Esophagus squamous epithelium (tissue), 5 donors: ENCODE results near the gene CD302. TPM values are rescaled to one million over a fixed set of nuclear protein-coding genes. Genes with fewer than 3 reads are reported as not detected.
"Not testable (repeated sequence)": the region's sequence is repeated elsewhere in the genome, so short reads cannot be mapped to it uniquely, and the experiment has no call there.

Experiments
- DNase-seq: peaks from one replicate; lab custom pipeline; 2025; lab: John Stamatoyannopoulos, UW
- H3K27ac ChIP-seq, 4 donors: fragments of 200-600 bp; sonication (generic); one replicate each; pipeline ENCODE4 v1.5.1; 2016 to 2019; ENCODE audit warnings: mild to moderate bottlenecking in 1 of 4
- H3K27me3 ChIP-seq, 4 donors: fragments of 200-600 bp; sonication (generic); 1 replicate in 3 of 4; 2 replicates in 1 of 4; pipeline versions ENCODE4 v1.5.1 to v1.6.0; 2017 to 2021; ENCODE audit warnings: antibody characterized with exemption in 1 of 4
- H3K36me3 ChIP-seq, 3 donors: fragments of 200-600 bp; sonication (generic); one replicate each; pipeline ENCODE4 v1.5.1; 2016 to 2019
- H3K4me1 ChIP-seq, 3 donors: fragments of 200-600 bp; sonication (generic); one replicate each; pipeline ENCODE4 v1.5.1; 2017 to 2019
- H3K4me3 ChIP-seq, 4 donors: fragments of 200-600 bp; sonication (generic); 1 replicate in 3 of 4; 2 replicates in 1 of 4; pipeline ENCODE4 v1.5.1; 2016 to 2019; ENCODE audit warnings: mild to moderate bottlenecking in 2 of 4, moderate library complexity in 1 of 4
- H3K9me3 ChIP-seq, 3 donors: fragments of 200-600 bp; sonication (generic); one replicate each; pipeline ENCODE4 v1.5.1; 2016 to 2019
- POLR2A ChIP-seq, 4 donors: fragments of 450-650 bp; IDR thresholded peaks; one replicate each; pipeline ENCODE4 v1.6.1; 2017; ENCODE audit warnings: antibody characterized with exemption in 4 of 4, mild to moderate bottlenecking in 4 of 4, moderate library complexity in 3 of 4
- WGBS, 2 donors: methylation state at CpG; one replicate each; pipeline ENCODE4 v1.1.5; 2018; 5-methylcytosine and 5-hydroxymethylcytosine counted together
- intact Hi-C: fragments of 100-400 bp; cut with DNase I; formaldehyde crosslinking; loops from one replicate; pipeline ENCODE4 v1.15.0; 2022
- total RNA-seq, 4 donors: library from RNA; depleted of rRNA; stranded (reverse); fragments of >200 nt; gene quantifications; one replicate each; pipeline ENCODE4 v1.1.0, GENCODE V29; 2016
- TF ChIP-seq, protein P1 (sequence below), 6 experiments: fragments of 450-650 bp in 4 of 6; fragments of 200-600 bp in 2 of 6; sonication (generic) in 2 of 6; IDR thresholded peaks; one replicate each; pipeline ENCODE4 v1.5.1; 2016 to 2019; ENCODE audit warnings: antibody characterized with exemption in 6 of 6, mild to moderate bottlenecking in 4 of 6, moderate library complexity in 4 of 6
- donor health status: DM: yes; HTN: yes; CAD: no.

The CD302 gene
- total RNA-seq, 4 donors from 2014 or later: 3.2 to 46.0 (median 11.7) TPM

DNA sequence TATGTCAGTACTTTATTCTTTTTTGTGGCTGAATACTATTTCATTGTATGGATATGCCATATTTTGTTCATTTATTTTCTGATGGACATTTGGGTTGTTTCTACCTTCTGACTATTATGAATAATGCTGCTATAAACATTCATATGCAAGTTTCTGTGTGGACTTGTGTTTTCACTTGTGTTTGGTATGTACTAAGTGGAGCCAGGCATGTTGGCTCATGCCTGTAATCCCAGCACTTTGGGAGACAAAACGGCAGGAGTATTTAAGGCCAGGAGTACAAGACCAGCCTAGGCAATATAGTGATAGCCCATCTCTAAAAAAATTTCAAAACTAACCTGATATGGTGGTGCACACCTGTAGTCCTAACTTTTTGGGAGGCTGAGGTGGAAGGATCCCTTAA lies 62.4 kb downstream of the CD302 start:
- Histone ChIP-seq H3K27ac (no peak overlapping the region), H3K36me3 (peaks cover 0 to 96% (median 33%) of the 10 kb centered on the region in 3 donors), H3K4me3 (no peak overlapping the region), H3K4me1 (peaks cover 0 to 38% (median 9%) of the 10 kb centered on the region in 3 donors), H3K9me3 (no peaks in the 10 kb centered on the region), H3K27me3 (no peaks in the 10 kb centered on the region)
- no peak for DNase-seq
- WGBS, 2 donors: 50 to 64% methylated on average over 1 of the region's 1 CpG
- intact Hi-C loops: no loop called here
- no peak for TF ChIP-seq POLR2A (IDR thresholded peaks at IDR 0.05)
- TF ChIP-seq, protein P1, sequence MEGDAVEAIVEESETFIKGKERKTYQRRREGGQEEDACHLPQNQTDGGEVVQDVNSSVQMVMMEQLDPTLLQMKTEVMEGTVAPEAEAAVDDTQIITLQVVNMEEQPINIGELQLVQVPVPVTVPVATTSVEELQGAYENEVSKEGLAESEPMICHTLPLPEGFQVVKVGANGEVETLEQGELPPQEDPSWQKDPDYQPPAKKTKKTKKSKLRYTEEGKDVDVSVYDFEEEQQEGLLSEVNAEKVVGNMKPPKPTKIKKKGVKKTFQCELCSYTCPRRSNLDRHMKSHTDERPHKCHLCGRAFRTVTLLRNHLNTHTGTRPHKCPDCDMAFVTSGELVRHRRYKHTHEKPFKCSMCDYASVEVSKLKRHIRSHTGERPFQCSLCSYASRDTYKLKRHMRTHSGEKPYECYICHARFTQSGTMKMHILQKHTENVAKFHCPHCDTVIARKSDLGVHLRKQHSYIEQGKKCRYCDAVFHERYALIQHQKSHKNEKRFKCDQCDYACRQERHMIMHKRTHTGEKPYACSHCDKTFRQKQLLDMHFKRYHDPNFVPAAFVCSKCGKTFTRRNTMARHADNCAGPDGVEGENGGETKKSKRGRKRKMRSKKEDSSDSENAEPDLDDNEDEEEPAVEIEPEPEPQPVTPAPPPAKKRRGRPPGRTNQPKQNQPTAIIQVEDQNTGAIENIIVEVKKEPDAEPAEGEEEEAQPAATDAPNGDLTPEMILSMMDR (IDR thresholded peaks at IDR 0.05): no peak

DNA sequence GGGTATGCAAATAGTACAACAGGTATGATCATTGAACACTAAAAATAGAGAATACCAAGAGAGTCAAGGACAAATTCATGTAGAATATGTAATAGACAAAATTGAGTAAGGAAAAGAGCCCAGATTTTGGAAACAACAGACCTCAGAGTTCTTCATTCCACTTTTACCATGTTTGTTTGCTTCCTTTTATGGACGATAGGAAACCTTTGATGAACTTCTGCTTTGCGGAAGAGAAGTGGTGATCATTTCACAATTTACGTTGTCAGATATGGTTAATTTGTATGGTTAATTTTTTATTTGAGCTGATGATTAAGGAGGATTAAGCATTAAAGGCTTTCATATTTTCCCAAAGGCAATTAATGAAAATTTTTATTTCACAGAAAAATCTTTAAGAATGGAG lies 69.4 kb downstream of the CD302 start:
- TF ChIP-seq, protein P1 (IDR thresholded peaks at IDR 0.05): no peak
- TF ChIP-seq POLR2A (IDR thresholded peaks at IDR 0.05): no peak
- Histone ChIP-seq H3K4me1 (peaks cover 0 to 33% (median 9%) of the 10 kb centered on the region in 3 donors), H3K4me3 (no peak overlapping the region), H3K9me3 (no peaks in the 10 kb centered on the region), H3K27me3 (no peaks in the 10 kb centered on the region), H3K36me3 (peaks cover 0 to 79% (median 22%) of the 10 kb centered on the region in 3 donors), H3K27ac (no peak overlapping the region)
- WGBS, 2 donors: 72 to 77% methylated on average over 3 of the region's 3 CpGs
- intact Hi-C loops: no loop called here
- DNase-seq: no peak

DNA sequence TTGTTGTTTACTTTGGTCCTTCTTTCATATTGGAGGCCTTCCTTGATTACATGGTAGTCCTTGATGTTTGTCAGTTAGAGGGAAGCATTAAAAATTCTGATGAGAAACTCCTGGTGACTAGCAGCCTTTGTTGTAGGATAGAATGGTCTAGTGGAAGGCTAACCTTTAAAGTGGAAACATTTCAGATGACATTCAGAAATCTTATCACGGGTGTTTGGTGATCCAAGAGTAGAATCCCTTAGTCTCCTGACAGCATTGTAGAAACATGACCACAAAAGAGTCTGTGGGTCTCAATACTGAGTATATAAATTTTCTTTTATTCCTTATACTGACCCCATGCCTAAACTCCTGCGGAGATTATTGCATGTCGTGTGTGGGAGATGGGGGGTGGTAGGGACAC lies 72.3 kb downstream of the CD302 start:
- WGBS, 2 donors: 91 to 94% methylated on average over 3 of the region's 3 CpGs
- no peaks in the 10 kb centered on the region for H3K27me3 ChIP-seq
- H3K36me3 ChIP-seq: peaks cover 0 to 62% (median 5%) of the 10 kb centered on the region in 3 donors
- no peaks in the 10 kb centered on the region for H3K9me3 ChIP-seq
- intact Hi-C loops: no loop called here
- TF ChIP-seq POLR2A (IDR thresholded peaks at IDR 0.05): no peak
- TF ChIP-seq, protein P1 (IDR thresholded peaks at IDR 0.05): no peak
- no peak for DNase-seq
- peaks cover 0 to 58% (median 30%) of the 10 kb centered on the region in 3 donors for H3K4me1 ChIP-seq
- H3K27ac ChIP-seq: no peak overlapping the region
- no peak overlapping the region for H3K4me3 ChIP-seq

DNA sequence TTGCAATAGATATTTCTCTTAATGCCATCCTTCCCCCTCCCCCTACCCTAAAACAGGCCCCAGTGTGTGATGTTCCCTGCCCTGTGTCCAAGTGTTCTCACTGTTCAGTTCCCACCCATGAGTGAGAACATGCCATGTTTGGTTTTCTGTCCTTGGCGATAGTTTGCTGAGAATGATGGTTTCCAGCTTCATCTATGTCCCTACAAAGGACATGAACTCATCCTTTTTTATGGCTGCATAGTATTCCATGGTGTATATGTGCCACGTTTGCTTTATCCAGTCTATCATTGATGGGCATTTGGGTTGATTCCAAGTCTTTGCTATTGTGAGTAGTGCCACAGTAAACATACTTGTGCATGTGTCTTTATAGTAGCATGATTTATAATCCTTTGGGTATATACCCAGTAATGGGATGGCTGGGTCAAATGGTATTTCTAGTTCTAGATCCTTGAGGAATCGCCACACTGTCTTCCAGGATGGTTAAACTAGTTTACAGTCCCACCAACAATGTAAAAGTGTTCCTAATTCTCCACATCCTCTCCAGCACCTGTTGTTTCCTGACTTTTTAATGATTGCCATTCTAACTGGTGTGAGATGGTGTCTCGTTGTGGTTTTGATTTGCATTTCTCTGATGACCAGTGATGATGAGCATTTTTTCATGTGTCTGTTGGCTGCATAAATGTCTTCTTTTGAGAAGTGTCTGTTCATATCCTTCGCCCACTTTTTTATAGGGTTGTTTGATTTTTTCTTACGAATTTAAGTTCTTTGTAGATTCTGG lies 73.0 kb downstream of the CD302 start:
- H3K27ac ChIP-seq, H3K4me3 ChIP-seq, H3K27me3 ChIP-seq, DNase-seq, intact Hi-C loops, H3K9me3 ChIP-seq: not testable (repeated sequence)
- 92 to 95% methylated on average over 6 of the region's 6 CpGs for WGBS, 2 donors
- peaks cover 0 to 62% (median 2%) of the 10 kb centered on the region in 3 donors for H3K36me3 ChIP-seq
- H3K4me1 ChIP-seq: peaks cover 0 to 65% (median 31%) of the 10 kb centered on the region in 3 donors

DNA sequence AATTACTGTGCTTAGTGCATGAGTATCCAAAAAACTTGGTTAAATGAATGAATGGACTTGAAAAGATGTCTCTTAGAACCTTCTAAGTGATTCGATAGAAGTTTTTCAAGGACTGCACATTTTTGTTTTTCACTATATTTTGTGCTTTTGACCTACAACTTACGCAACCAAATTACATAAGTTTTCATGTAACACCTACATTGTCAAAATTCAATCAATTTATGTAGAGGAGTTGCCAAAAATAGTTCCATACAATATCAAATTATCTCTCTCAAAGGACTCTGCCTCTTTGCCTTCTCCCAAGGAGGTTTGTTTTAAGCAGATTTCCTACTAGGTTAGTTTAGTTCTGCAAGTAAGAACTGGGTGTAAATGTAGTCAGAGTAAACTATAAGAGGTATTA lies 75.4 kb downstream of the CD302 start:
- H3K4me1 ChIP-seq: peaks cover 0 to 73% (median 36%) of the 10 kb centered on the region in 3 donors
- H3K9me3 ChIP-seq: no peaks in the 10 kb centered on the region
- peaks cover 0 to 65% (median 6%) of the 10 kb centered on the region in 3 donors for H3K36me3 ChIP-seq
- no peaks in the 10 kb centered on the region for H3K27me3 ChIP-seq
- 74 to 94% methylated on average over 2 of the region's 2 CpGs for WGBS, 2 donors
- H3K4me3 ChIP-seq: no peak overlapping the region
- no peak overlapping the region for H3K27ac ChIP-seq
- DNase-seq: no peak
- intact Hi-C loops: no loop called here
- TF ChIP-seq, protein P1 (IDR thresholded peaks at IDR 0.05): no peak
- TF ChIP-seq POLR2A (IDR thresholded peaks at IDR 0.05): no peak
